Measurements from ENCODE around the gene SUPT6H.

GRCh38 chr17:28703552-28704218 lies 41.7 kb downstream of the SUPT6H start:
- TF ChIP-seq CTCF (IDR thresholded peaks at IDR 0.05) (no peak), POLR2A (IDR thresholded peaks at IDR 0.05) (no peak)
